GM12878 (cell line): ENCODE measurements around the gene ECI1. TPM values are rescaled to one million over a fixed set of nuclear protein-coding genes. Genes with fewer than 3 reads are reported as not detected.
A peak's percentile ranks its signal among the peaks of the same experiment; 100 is the strongest.

Source experiments
- CEBPB ChIP-seq, 2 experiments: fragments of 150-350 bp in 1 of 2; IDR thresholded peaks; 2 replicates each; pipeline ENCODE4 v1.6.1; 2012 to 2014; ENCODE audit warnings: low read depth in 2 of 2, low read length in 2 of 2, borderline replicate concordance in 1 of 2, inconsistent platforms in 1 of 2
- HSF1 ChIP-seq: fragments of 150-350 bp; IDR thresholded peaks from 2 replicates; pipeline ENCODE4 v1.6.1; 2014; ENCODE audit warnings: mild to moderate bottlenecking, low read depth, low read length
- IKZF1 ChIP-seq: fragments of 450-650 bp; conservative IDR thresholded peaks from 2 replicates; pipeline ENCODE4 v1.6.1; 2017; ENCODE audit warnings: antibody characterized with exemption, mild to moderate bottlenecking
- MEF2B ChIP-seq: fragments of 450-650 bp; IDR thresholded peaks from 2 replicates; pipeline ENCODE4 v1.6.1; 2018; ENCODE audit warnings: mild to moderate bottlenecking, moderate library complexity; ENCODE audit not compliant: partially characterized antibody, poor library complexity, severe bottlenecking
- NFYA ChIP-seq: IDR thresholded peaks from 2 replicates; pipeline ENCODE4 v1.6.1; 2011; ENCODE audit warnings: low read depth, mild to moderate bottlenecking, low read length, improper control_type of control experiment, borderline replicate concordance
- PKNOX1 ChIP-seq: fragments of 450-650 bp; IDR thresholded peaks from 2 replicates; pipeline ENCODE4 v1.6.1; 2016; ENCODE audit warnings: mild to moderate bottlenecking
- polyA plus RNA-seq, 11 experiments: library from polyadenylated mRNA; depleted of rRNA in 4 of 11; unstranded in 6 of 11; stranded (reverse) in 5 of 11; fragments of >200 nt; fragmentation: Nextera tagmentation in 4 of 11; fragmentation: Illumina TruSeq in 1 of 11; extraction: Ambion mirVana in 4 of 11; extraction: Trizol in 1 of 11; gene quantifications; 1 replicate in 1 of 11; 2 replicates in 10 of 11; pipeline versions ENCODE4 v1.2.1 to v1.2.3, GENCODE V29; 2011 to 2016; ENCODE audit warnings: inconsistent platforms in 2 of 11, missing spikeins in 2 of 11, low read depth in 1 of 11
- total RNA-seq, 4 experiments: library from RNA; depleted of rRNA in 3 of 4; stranded (reverse); fragments of >200 nt in 3 of 4; fragmentation: Illumina TruSeq in 1 of 4; extraction: Trizol in 1 of 4; gene quantifications; 2 replicates each; pipeline versions ENCODE4 v1.2.1 to v1.2.3, GENCODE V29; 2013 to 2021
- TF ChIP-seq, protein P1 (sequence below): IDR thresholded peaks from 2 replicates; pipeline ENCODE4 v1.6.1; 2012; ENCODE audit warnings: low read depth, low read length, improper control_type of control experiment

ECI1 gene
- total and polyA plus RNA-seq, 10 of the 15 experiments (the other 5 are each of a cell fraction or from before 2014, with no cell fraction given): 2.2 to 82.1 (median 24.8) TPM

- 0 out of 2 replicates have a peak, but pooled peaks have one; percentile 19 for TF ChIP-seq HSF1
- no peak for TF ChIP-seq NFYA
- TF ChIP-seq, protein P1, sequence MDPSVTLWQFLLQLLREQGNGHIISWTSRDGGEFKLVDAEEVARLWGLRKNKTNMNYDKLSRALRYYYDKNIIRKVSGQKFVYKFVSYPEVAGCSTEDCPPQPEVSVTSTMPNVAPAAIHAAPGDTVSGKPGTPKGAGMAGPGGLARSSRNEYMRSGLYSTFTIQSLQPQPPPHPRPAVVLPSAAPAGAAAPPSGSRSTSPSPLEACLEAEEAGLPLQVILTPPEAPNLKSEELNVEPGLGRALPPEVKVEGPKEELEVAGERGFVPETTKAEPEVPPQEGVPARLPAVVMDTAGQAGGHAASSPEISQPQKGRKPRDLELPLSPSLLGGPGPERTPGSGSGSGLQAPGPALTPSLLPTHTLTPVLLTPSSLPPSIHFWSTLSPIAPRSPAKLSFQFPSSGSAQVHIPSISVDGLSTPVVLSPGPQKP: no peak; the same call in 1 of the 2 replicates
- no peak for TF ChIP-seq PKNOX1
- no peak for TF ChIP-seq MEF2B
- peak; percentile 100 for TF ChIP-seq IKZF1
- TF ChIP-seq CEBPB (IDR thresholded peaks at IDR 0.05; ENCODE audit: borderline replicate concordance in 1 of 2, low read depth in 2 of 2, low read length in 2 of 2): no peak
- TF ChIP-seq, all 136 proteins: peak for 66
Measured at GRCh38 chr16:2205104-2205966, 46.1 kb downstream of the ECI1 start, which contains the start of gene MLST8 (continued).
